Measurements from ENCODE around the gene IRF5. TPM values are rescaled to one million over a fixed set of nuclear protein-coding genes. Genes with fewer than 3 reads are reported as not detected.

The IRF5 gene
- total RNA-seq, 1 experiment from 2014 or later = 16.5 TPM

- Histone ChIP-seq H4K20me1 (ENCODE audit: insufficient read depth) (no peaks in the 10 kb centered on the region), H3K79me2 (ENCODE audit: insufficient read depth, low read length) (no peaks in the 10 kb centered on the region), H3K9me3 (ENCODE audit: control insufficient read depth in 1 of 2, insufficient read depth in 1 of 2, low read depth in 1 of 2, low read length in 2 of 2) (no peaks in the 10 kb centered on the region), H2AFZ (ENCODE audit: low read depth, low read length, poor library complexity, severe bottlenecking) (no peak overlapping the region), H3K27me3 (ENCODE audit: insufficient read depth, low read length) (no peaks in the 10 kb centered on the region), H3K27ac (ENCODE audit: low read depth, low read length) (no peak overlapping the region), H3K4me2 (ENCODE audit: low read length) (no peak overlapping the region), H3K4me1 (ENCODE audit: control insufficient read depth in 1 of 2, insufficient read depth in 2 of 2, low read length in 2 of 2) (peaks cover 0 to 6% of the 10 kb centered on the region in 2 experiments; a peak in 1 of 4 replicates), H3K4me3 (replicated peaks in 1 of 2; ENCODE audit: low read depth in 1 of 2, low read length in 2 of 2) (no peak overlapping the region), H3K36me3 (ENCODE audit: control insufficient read depth in 1 of 2, insufficient read depth in 2 of 2, low read length in 2 of 2) (no peaks in the 10 kb centered on the region), H3K9ac (ENCODE audit: low read length) (no peak overlapping the region), H3K9me2 (ENCODE audit: insufficient read depth) (no peaks in the 10 kb centered on the region)
- ChIA-PET RAD21 (ENCODE audit: low non-redundant PET in 1 of 2, low total read pairs in 2 of 2, uncharacterized antibody in 2 of 2, unreplicated experiment in 2 of 2) (no interaction called here), CTCF (no interaction called here), POLR2A (no interaction called here)
- ATAC-seq (no peak), DNase-seq (ENCODE audit: low read depth, low spot score) (no peak)
- intact Hi-C loops (cut with micrococcal nuclease) = no loop called here
- BruUV-seq (replicated peaks) = no TSS peak
- TF ChIP-seq EZH2phosphoT487 (IDR thresholded peaks at IDR 0.05; ENCODE audit: borderline replicate concordance) (no peak), CBX3 (IDR thresholded peaks at IDR 0.05; ENCODE audit: low read depth) (no peak), EZH2 (IDR thresholded peaks at IDR 0.05) (no peak), YY1 (IDR thresholded peaks at IDR 0.05; ENCODE audit: extremely low read depth, insufficient replicate concordance, low read depth, low read length) (no peak), TCF7L2 (IDR thresholded peaks at IDR 0.05; ENCODE audit: borderline replicate concordance, extremely low read depth, insufficient read depth, insufficient read length) (no peak), RAD21 (IDR thresholded peaks at IDR 0.05; ENCODE audit: low read depth) (no peak), REST (IDR thresholded peaks at IDR 0.05; ENCODE audit: low read depth) (no peak), JUND (IDR thresholded peaks at IDR 0.05) (no peak), CTCF (IDR thresholded peaks at IDR 0.05 in 2 of 3, conservative IDR thresholded peaks at IDR 0.05 in 1 of 3; ENCODE audit: borderline replicate concordance in 1 of 3, insufficient read depth in 1 of 3, low read depth in 2 of 3, low read length in 2 of 3) (no peak), SRF (IDR thresholded peaks at IDR 0.05; ENCODE audit: low read depth) (no peak)
- TF ChIP-seq, protein P1, sequence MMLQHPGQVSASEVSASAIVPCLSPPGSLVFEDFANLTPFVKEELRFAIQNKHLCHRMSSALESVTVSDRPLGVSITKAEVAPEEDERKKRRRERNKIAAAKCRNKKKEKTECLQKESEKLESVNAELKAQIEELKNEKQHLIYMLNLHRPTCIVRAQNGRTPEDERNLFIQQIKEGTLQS (IDR thresholded peaks at IDR 0.05) = no peak
Measured at GRCh38 chr7:128909625-128910568, 27.8 kb upstream of the IRF5 start.

Data from HCT116 (cell line).